Measurements from ENCODE around the gene RAB28.

DNA sequence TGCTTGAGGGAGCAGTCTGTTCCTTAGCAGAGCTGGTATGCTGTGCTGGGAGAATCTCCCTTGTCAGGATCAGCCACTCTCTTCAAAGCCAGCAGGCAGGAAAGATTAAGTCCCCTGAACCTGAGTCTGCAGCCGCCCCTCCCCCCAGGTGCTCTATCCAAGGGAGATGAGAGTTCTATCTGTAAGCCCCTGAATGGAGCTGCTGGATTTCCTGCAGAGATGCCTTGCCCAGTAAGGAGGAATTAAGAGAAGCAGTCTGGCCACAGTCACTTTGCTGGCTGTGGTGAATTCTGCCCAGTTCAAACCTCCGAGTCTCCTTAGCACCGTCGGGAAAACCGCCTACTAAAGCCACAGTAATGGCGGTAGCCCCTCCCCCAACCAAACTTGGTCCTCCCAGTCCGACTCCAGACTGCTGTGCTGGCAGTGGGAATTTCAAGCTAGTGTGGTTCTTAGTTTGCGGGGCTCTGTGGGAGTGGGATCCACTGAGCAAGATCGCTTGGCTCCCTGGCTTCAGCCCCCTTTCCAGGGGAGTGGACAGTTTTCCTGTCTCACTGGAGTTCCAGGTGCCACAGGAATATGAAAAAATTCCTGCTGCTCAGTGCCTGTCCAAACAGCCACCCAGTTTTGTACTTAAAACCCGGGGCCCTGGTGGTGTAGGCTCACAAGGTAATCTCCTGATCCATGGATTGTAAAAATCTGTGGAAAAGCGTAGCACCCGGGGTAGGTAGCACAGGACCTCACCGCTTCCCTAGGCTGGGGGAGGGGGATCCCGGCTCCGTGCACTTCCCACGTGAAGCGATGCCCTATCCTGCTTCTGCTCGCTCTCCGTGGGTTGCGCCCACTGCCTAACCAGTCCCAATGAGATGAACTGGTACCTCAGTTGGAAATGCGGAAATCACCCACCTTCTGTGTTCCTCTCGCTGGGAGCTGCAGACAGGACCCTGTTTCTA, 38.0 kb downstream of the RAB28 start:
- TF ChIP-seq CTCF (IDR thresholded peaks at IDR 0.05): no peak
- TF ChIP-seq POLR2A (IDR thresholded peaks at IDR 0.05): no peak

Measured in uterus (tissue), 2 donors.